ENCODE results near the gene TMEM51.

Gene TMEM51

DNA sequence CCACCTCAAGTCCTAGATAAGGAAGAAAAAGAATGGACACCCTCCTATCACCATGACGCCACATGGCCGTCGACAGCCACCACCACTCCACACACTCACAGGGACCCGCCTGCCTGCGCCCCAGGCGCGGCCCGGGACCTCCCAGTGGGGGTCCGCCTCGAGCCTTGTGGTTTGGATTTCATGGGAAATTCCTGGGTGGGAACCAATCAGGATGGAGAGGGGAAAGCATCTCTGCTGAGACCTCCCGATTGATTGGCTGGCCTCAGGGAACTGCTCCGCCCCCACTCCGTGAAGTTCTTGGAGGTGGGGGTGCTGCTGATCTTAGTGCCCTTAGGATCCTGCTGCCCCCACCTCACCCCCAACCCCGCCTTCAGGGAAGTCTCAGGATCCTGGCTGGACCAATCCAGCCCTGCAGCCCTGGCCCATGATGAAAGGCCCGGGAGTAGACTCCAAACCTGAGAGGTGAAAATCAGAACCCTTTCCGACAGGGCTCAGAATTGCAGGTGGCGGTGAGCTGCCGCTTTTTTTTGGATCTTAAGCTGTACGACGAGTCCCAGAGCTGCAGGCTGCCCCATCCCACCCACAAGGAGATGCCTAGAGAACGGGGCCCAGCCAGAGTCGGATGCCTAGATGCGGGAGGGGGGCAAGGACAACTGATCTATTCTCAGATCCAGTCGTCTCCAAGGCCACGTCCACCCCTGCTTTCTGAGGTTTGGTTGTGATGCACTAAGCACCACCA, 29.0 kb upstream of the TMEM51 start:
- TF ChIP-seq, protein P1, sequence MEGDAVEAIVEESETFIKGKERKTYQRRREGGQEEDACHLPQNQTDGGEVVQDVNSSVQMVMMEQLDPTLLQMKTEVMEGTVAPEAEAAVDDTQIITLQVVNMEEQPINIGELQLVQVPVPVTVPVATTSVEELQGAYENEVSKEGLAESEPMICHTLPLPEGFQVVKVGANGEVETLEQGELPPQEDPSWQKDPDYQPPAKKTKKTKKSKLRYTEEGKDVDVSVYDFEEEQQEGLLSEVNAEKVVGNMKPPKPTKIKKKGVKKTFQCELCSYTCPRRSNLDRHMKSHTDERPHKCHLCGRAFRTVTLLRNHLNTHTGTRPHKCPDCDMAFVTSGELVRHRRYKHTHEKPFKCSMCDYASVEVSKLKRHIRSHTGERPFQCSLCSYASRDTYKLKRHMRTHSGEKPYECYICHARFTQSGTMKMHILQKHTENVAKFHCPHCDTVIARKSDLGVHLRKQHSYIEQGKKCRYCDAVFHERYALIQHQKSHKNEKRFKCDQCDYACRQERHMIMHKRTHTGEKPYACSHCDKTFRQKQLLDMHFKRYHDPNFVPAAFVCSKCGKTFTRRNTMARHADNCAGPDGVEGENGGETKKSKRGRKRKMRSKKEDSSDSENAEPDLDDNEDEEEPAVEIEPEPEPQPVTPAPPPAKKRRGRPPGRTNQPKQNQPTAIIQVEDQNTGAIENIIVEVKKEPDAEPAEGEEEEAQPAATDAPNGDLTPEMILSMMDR (IDR thresholded peaks at IDR 0.05; ENCODE audit: extremely low read depth, insufficient read depth, missing control alignments), result no peak
- DNase-seq (ENCODE audit: low spot score), result no peak
- in situ Hi-C loops (cut with MboI; ENCODE audit: low pct_unique_long_range_greater_than_20kb, low sequenced_read_pairs, unreplicated experiment), result loop anchor here (10.0 to 25.0 kb wide), 2 partner anchors 170 to 288 kb away; partner anchors contain the start of gene EFHD2

DNA sequence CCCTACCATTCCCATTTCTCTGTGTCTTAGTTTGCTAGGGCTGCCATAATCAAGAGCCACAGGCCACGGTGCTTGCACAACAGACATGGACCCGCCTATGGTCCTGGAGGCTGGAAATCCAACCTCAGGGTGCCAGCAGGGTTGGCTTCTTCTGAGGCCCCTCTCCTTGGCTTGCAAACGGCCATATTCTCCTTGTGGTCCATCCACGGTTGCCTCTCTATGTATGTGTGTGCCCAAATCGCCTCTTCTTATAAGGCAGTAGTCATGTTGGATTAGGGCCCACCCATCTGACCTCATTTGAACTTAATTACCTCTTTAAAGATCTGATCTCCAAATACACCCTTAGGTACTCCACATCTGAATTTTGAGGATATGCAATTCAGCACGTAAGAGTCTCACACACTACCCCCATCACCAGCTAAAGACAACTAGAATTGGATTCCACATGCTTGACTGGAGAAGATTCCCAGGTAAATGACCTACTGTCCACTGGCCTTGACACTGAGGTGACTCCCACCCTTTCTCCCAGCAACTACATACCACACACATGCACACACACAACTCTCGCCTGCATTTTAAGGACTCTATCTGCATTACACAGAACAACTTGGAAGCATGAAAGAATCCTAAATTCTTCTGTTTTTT, 28.3 kb upstream of the TMEM51 start:
- TF ChIP-seq, protein P1 (IDR thresholded peaks at IDR 0.05; ENCODE audit: extremely low read depth, insufficient read depth, missing control alignments), result no peak
- in situ Hi-C loops (cut with MboI; ENCODE audit: low pct_unique_long_range_greater_than_20kb, low sequenced_read_pairs, unreplicated experiment), result loop anchor here (10.0 to 25.0 kb wide), 2 partner anchors 170 to 287 kb away; partner anchors contain the start of gene EFHD2
- no peak for DNase-seq (ENCODE audit: low spot score)

DNA sequence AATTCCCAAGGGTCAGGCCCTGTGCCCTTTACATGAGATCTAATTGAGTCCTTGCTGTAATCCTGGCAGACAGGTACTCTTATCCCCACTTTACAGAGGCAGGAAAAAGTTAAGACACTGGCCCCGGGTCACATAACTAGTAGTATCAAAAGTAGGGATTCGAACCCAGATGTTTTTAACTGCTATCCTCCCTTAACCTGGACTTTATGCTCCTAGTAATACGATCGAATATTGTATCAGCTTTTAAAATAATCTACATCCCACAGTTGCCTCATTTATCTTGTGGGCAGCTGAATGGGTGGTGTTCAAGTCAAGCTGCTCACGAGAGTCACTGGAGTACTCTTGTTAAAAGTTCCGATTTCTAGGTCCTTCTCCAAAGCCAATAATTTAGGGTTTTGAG, 25.5 kb upstream of the TMEM51 start:
- TF ChIP-seq, protein P1 (IDR thresholded peaks at IDR 0.05; ENCODE audit: extremely low read depth, insufficient read depth, missing control alignments), result no peak
- DNase-seq (ENCODE audit: low spot score), result no peak
- in situ Hi-C loops (cut with MboI; ENCODE audit: low pct_unique_long_range_greater_than_20kb, low sequenced_read_pairs, unreplicated experiment), result loop anchor here (10.0 to 25.0 kb wide), 2 partner anchors 167 to 284 kb away; partner anchors contain the start of gene EFHD2

DNA sequence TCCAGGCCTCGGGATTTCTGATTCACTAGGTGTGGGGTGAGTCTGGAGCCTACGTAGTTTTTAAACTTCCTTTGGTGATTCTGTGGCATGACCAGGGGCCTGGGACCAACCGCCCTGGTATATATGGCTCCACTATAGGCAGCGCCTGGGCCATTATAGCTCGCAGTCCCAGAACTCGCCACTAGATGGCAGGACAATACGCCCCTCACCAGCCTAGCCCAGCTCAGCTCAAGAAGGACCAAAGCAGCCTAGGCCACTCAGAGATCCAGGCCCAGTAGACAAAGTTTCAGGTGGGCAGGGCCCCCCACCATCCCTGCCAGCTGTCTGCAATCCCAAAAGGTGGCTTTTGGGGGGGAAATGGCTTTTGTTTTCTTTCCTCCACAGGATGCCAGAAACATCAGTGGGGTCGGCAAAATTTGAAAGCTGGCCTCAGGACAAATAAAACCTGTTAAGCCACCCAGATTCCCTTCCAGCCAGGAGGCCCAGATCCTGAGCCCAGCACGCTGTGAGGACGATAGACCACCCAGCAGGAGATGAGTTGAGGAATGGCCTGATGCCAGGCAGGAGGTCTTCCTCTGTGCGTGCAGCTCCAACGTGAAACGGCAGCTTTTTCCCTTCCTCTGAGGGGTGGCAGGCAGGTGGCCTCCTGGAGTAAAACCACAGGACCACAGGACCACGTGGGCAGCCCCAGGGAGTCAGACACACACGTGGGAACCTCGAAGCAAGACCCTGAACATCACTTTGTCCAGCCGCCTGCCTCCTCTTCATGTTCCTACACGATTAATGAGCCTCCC, 24.8 kb upstream of the TMEM51 start:
- DNase-seq (ENCODE audit: low spot score), result peak; percentile 88
- in situ Hi-C loops (cut with MboI; ENCODE audit: low pct_unique_long_range_greater_than_20kb, low sequenced_read_pairs, unreplicated experiment), result loop anchor here (10.0 to 25.0 kb wide), 2 partner anchors 166 to 284 kb away; partner anchors contain the start of gene EFHD2
- TF ChIP-seq, protein P1 (IDR thresholded peaks at IDR 0.05; ENCODE audit: extremely low read depth, insufficient read depth, missing control alignments), result peak; percentile 90

DNA sequence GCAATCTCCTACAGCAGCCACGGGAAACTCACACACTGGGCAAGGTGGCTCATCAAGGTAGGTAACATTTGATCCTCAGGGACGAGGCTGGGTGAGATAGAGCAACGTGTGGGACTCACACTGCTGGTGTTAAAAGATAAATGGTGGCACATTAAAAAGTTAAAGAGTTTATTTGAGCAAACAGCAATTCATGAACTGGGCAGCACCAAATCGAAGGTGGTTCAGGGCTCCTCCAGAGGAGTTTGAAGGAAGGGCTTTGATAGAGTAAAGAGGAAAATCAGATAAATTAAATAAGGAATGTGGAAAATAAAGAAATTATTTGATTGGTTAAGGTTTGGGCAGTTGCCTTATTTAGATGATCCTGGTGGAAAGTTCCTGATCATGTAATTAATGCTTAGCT, 23.6 kb upstream of the TMEM51 start:
- DNase-seq (ENCODE audit: low spot score), result no peak
- TF ChIP-seq, protein P1 (IDR thresholded peaks at IDR 0.05; ENCODE audit: extremely low read depth, insufficient read depth, missing control alignments), result no peak
- in situ Hi-C loops (cut with MboI; ENCODE audit: low pct_unique_long_range_greater_than_20kb, low sequenced_read_pairs, unreplicated experiment), result loop anchor here (10.0 to 25.0 kb wide), 2 partner anchors 165 to 282 kb away; partner anchors contain the start of gene EFHD2

DNA sequence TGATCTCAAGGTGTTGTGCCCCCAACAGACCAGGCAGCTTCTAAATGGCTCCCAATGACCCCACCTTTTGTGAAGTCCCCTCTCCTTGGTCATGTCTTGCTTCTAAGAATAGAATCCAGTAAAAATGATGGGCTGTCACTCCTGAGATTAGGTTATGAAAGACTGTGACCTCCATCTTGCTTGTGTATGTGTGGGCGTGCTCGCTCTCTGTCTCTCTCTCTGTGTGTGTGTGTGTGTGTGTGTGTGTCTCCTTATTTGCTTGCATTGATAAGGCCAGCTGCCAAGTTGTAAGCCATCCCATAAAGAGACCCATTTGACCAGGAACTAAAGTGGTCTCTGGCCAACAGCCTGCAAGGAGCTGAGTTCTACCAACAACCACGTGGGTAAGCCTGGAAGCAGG, 22.9 kb upstream of the TMEM51 start:
- TF ChIP-seq, protein P1 (IDR thresholded peaks at IDR 0.05; ENCODE audit: extremely low read depth, insufficient read depth, missing control alignments), result no peak
- no peak for DNase-seq (ENCODE audit: low spot score)
- in situ Hi-C loops (cut with MboI; ENCODE audit: low pct_unique_long_range_greater_than_20kb, low sequenced_read_pairs, unreplicated experiment), result loop anchor here (25.0 kb wide), 1 partner anchor 282 kb away; the partner anchor contains the start of gene EFHD2

Data from GM13977 (cell line).